Measurements from ENCODE around the gene RANBP10.

- TF ChIP-seq CTCF (IDR thresholded peaks at IDR 0.05) (no peak), POLR2A (IDR thresholded peaks at IDR 0.05) (no peak)
Measured at GRCh38 chr16:67781565-67781921, 24.8 kb downstream of the RANBP10 start.

Measured in esophagus squamous epithelium (tissue), 4 donors.